Activated CD4-positive, alpha-beta T cell treated with anti-CD3 and anti-CD28 coated beads for 1 hour (primary cell): ENCODE measurements around the gene SPDYE3.
A peak's percentile ranks its signal among the peaks of the same experiment; 100 is the strongest.
"Not testable (repeated sequence)": the region's sequence is repeated elsewhere in the genome, so short reads cannot be mapped to it uniquely, and the experiment has no call there.

Experiments used
- DNase-seq: peaks from one replicate; pipeline ENCODE4 v3.0.0-alpha.2; 2020

SPDYE3 gene

GRCh38 chr7:100288258-100288657 is 19.2 kb upstream of the SPDYE3 start:
- DNase-seq, result not testable (repeated sequence)

- not testable (repeated sequence) for DNase-seq
Observed at GRCh38 chr7:100292162-100292561, 15.3 kb upstream of the SPDYE3 start.

- not testable (repeated sequence) for DNase-seq
Observed at GRCh38 chr7:100295269-100295668, 12.2 kb upstream of the SPDYE3 start.

- not testable (repeated sequence) for DNase-seq
Observed at GRCh38 chr7:100297852-100298631, 9.5 kb upstream of the SPDYE3 start.

GRCh38 chr7:100298632-100298895 is 8.9 kb upstream of the SPDYE3 start:
- not testable (repeated sequence) for DNase-seq

- not testable (repeated sequence) for DNase-seq
Observed at GRCh38 chr7:100304526-100304925, 3.0 kb upstream of the SPDYE3 start.

GRCh38 chr7:100318329-100318728 is 10.8 kb downstream of the SPDYE3 start:
- not testable (repeated sequence) for DNase-seq

- DNase-seq, result not testable (repeated sequence)
Observed at GRCh38 chr7:100321648-100322047, 14.1 kb downstream of the SPDYE3 start.

- not testable (repeated sequence) for DNase-seq
Observed at GRCh38 chr7:100324194-100324593, 16.7 kb downstream of the SPDYE3 start.

GRCh38 chr7:100325671-100326070 is 18.2 kb downstream of the SPDYE3 start:
- not testable (repeated sequence) for DNase-seq

GRCh38 chr7:100326914-100327313 is 19.4 kb downstream of the SPDYE3 start:
- DNase-seq, result not testable (repeated sequence)

GRCh38 chr7:100335566-100336466 is 28.3 kb downstream of the SPDYE3 start:
- peak; percentile 77 for DNase-seq

GRCh38 chr7:100338083-100338696 is 30.7 kb downstream of the SPDYE3 start:
- DNase-seq, result not testable (repeated sequence)

GRCh38 chr7:100341286-100341685 is 33.8 kb downstream of the SPDYE3 start:
- not testable (repeated sequence) for DNase-seq

GRCh38 chr7:100342765-100343164 is 35.3 kb downstream of the SPDYE3 start:
- DNase-seq, result no peak

- DNase-seq, result not testable (repeated sequence)
Observed at GRCh38 chr7:100344124-100344559, 36.6 kb downstream of the SPDYE3 start.

- peak; percentile 72 for DNase-seq
Observed at GRCh38 chr7:100344560-100345287, 37.2 kb downstream of the SPDYE3 start.

- DNase-seq, result peak; percentile 61
Observed at GRCh38 chr7:100345288-100345672, 37.8 kb downstream of the SPDYE3 start.

- DNase-seq, result no peak
Observed at GRCh38 chr7:100346921-100347320, 39.4 kb downstream of the SPDYE3 start.

GRCh38 chr7:100348805-100349204 is 41.3 kb downstream of the SPDYE3 start:
- DNase-seq, result no peak

- DNase-seq, result no peak
Observed at GRCh38 chr7:100349757-100350156, 42.3 kb downstream of the SPDYE3 start.

GRCh38 chr7:100351657-100352058 is 44.2 kb downstream of the SPDYE3 start:
- no peak for DNase-seq
